Fibroblast of mammary gland (primary cell): ENCODE results near the gene MIDN.

ENCODE experiments used
- DNase-seq: peaks from one replicate; pipeline ENCODE4 v3.0.0-alpha.2; 2010; ENCODE audit warnings: low read depth
- H3K4me3 ChIP-seq: 2 replicates; pipeline ENCODE4 v1.5.1; 2011; ENCODE audit warnings: low read depth, mild to moderate bottlenecking, low read length, moderate library complexity; ENCODE audit not compliant: control insufficient read depth
- CTCF ChIP-seq: conservative IDR thresholded peaks from 2 replicates; pipeline ENCODE4 v1.5.1; 2011; ENCODE audit warnings: low read depth, low read length, inconsistent platforms; ENCODE audit not compliant: control insufficient read depth, insufficient read depth

Gene MIDN

GRCh38 chr19:1288226-1288612 lies 39.8 kb downstream of the MIDN start:
- DNase-seq: no peak
- TF ChIP-seq CTCF: no peak
- H3K4me3 ChIP-seq: no peak overlapping the region

- H3K4me3 ChIP-seq: no peak overlapping the region
- DNase-seq: no peak
- TF ChIP-seq CTCF: no peak
Measured at GRCh38 chr19:1288833-1289685, 40.7 kb downstream of the MIDN start.

GRCh38 chr19:1289686-1290025 lies 41.3 kb downstream of the MIDN start:
- H3K4me3 ChIP-seq: no peak overlapping the region
- no peak for TF ChIP-seq CTCF
- no peak for DNase-seq

GRCh38 chr19:1290196-1290702 lies 41.9 kb downstream of the MIDN start:
- no peak for TF ChIP-seq CTCF
- H3K4me3 ChIP-seq: no peak overlapping the region
- no peak for DNase-seq

- no peak for DNase-seq
- no peak for TF ChIP-seq CTCF
- no peak overlapping the region for H3K4me3 ChIP-seq
Measured at GRCh38 chr19:1290703-1291651, 42.6 kb downstream of the MIDN start.

- DNase-seq: no peak
- TF ChIP-seq CTCF: no peak
- H3K4me3 ChIP-seq: no peak overlapping the region
Measured at GRCh38 chr19:1291761-1292418, 43.5 kb downstream of the MIDN start.
